Non-pigmented ciliary epithelial cell (primary cell): ENCODE measurements around the gene COG7.
"Not testable (repeated sequence)": the region's sequence is repeated elsewhere in the genome, so short reads cannot be mapped to it uniquely, and the experiment has no call there.

ENCODE experiments used
- DNase-seq: peaks from one replicate; pipeline ENCODE4 v3.0.0-alpha.2; 2010; ENCODE audit warnings: low read depth

The COG7 gene

GRCh38 chr16:23384878-23385277 lies 68.1 kb downstream of the COG7 start:
- no peak for DNase-seq

DNA sequence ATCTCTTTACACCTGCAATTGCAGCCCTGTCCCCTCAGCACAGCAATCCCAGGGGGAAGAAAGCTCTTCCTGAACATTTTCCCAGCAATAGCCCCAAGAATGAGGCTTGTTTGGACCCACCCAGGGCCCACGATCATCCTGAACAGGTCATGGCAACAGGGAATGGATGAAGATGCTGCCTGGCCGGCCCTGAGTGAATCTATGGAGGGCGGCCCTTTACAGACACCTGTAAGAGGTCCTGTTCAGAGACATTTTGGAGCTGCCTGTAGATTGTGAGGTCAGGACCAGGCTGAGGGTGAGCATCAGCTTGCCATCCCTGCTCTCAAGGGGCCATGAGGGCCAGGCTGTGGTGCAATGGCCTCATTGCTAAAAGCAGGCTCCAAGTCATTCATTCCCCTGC lies 69.1 kb downstream of the COG7 start:
- no peak for DNase-seq

GRCh38 chr16:23382279-23382678 lies 70.7 kb downstream of the COG7 start:
- no peak for DNase-seq

DNA sequence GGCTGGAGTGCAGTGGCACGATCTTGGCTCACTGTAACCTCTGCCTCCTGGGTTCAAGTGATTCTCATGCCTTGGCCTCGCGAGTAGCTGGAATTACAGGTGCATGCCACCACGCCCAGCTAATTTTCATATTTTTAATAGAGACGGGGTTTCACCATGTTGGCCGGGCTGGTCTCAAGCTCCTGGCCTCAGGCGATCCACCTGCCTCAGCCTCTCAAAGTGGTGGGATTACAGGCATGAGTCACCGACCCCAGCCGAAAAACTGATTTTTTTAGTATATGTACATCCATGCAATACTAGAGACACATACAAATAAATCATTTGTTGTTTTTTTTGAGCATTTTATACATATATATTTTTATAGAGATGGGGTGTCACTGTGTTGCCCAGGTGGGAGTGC lies 71.3 kb downstream of the COG7 start:
- not testable (repeated sequence) for DNase-seq

DNA sequence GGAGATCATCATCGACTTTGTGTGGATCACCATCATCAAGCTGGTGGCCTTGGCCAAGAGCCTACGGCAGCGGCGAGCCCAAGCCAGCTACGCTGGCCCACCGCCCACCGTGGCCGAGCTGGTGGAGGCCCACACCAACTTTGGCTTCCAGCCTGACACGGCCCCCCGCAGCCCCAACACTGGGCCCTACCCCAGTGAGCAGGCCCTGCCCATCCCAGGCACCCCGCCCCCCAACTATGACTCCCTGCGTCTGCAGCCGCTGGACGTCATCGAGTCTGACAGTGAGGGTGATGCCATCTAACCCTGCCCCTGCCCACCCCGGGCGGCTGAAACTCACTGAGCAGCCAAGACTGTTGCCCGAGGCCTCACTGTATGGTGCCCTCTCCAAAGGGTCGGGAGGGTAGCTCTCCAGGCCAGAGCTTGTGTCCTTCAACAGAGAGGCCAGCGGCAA lies 72.5 kb downstream of the COG7 start:
- DNase-seq: no peak

DNA sequence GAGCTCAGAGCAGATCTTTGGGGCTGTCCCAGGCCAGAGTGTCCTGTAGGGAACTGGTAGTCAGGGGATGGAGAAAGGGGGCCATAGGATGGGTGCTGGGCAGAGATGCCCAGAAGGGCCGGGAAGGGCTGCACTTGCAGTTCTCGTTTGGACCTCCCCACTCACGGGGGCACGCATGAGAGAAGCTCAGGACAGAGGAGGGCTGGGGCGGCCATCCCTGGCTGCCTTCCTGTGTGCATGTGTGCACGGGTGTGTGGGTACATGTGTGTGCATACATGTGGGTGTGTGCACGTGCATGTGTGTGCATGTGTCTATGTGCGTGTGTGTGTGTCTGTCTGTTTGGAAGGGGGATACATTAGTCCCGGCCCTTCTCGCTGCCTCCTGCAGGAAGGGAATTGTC lies 73.3 kb downstream of the COG7 start:
- no peak for DNase-seq

GRCh38 chr16:23378921-23379320 lies 74.1 kb downstream of the COG7 start:
- DNase-seq: no peak

DNA sequence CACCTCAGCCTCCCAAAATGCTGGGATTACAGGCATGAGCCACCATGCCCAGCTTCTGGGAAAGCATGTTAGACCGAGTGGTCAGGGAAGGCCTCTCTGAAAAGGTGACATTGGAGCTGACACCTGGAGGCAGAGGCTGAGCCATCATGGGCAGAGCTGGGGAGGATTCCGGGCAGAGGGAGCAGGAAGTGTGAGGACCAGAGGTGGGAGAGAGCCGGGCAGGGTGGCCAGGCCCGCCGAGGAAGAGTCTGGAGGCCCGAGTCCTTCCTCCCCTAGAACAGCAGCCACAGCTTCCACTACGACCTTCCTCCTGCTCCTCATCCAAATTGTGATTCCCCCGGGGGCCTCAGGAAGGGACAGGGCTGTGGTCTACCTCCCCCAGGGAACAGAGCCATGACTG lies 74.7 kb downstream of the COG7 start:
- no peak for DNase-seq

GRCh38 chr16:23377071-23377931 lies 75.7 kb downstream of the COG7 start:
- no peak for DNase-seq

DNA sequence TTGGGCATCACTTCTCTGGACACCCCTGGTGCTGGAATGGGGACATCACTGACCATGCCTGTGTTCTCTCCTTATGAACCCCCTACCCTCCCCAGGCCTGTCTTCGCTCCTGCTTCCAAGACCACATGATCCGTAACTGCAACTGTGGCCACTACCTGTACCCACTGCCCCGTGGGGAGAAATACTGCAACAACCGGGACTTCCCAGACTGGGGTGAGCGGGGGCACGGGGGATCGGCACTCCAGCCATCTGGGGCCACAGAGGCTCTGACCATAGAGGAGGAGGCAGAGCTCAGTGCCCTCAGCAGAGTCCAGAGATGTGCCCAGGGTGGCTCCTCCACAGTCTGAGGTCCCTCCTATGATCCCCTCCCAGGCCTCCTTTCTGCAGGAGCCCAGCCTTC lies 77.3 kb downstream of the COG7 start:
- DNase-seq: no peak

GRCh38 chr16:23374721-23375510 lies 78.1 kb downstream of the COG7 start:
- no peak for DNase-seq

GRCh38 chr16:23373436-23374219 lies 79.4 kb downstream of the COG7 start:
- no peak for DNase-seq

- no peak for DNase-seq
These were observed 81.6 kb downstream of the COG7 start for GRCh38 chr16:23371368-23371767.

GRCh38 chr16:23369416-23369815 lies 83.6 kb downstream of the COG7 start:
- DNase-seq: no peak

GRCh38 chr16:23368469-23368868 lies 84.5 kb downstream of the COG7 start:
- DNase-seq: no peak

GRCh38 chr16:23367988-23368387 lies 85.0 kb downstream of the COG7 start:
- no peak for DNase-seq

DNA sequence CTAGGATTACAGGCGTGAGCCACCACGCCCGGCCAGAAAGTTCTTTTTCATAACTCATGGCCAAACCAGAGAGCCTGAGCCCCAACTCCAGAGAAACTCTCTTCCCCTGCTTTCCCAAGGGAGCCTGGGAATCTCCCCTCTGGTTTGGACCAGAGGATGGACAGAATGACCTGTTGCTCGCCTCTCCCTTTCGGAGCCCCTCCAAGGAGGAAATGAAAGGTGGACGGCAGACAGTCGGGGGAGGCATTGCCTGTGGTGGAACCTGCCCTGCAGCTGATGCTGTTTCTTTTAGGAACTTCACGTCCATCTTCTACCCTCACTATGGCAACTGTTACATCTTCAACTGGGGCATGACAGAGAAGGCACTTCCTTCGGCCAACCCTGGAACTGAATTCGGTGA lies 85.4 kb downstream of the COG7 start:
- DNase-seq: no peak

- DNase-seq: not testable (repeated sequence)
These were observed 86.6 kb downstream of the COG7 start for GRCh38 chr16:23366341-23366740.

- no peak for DNase-seq
These were observed 87.3 kb downstream of the COG7 start for GRCh38 chr16:23365602-23366240.

GRCh38 chr16:23362460-23363317 lies 90.3 kb downstream of the COG7 start:
- no peak for DNase-seq
